Colonic mucosa (tissue), 2 donors: ENCODE results near the gene SMIM28. TPM values are rescaled to one million over a fixed set of nuclear protein-coding genes. Genes with fewer than 3 reads are reported as not detected.

Source experiments
- total RNA-seq, 2 donors: library from RNA; stranded (reverse); fragmentation: NEBNext Ultra II Directional in 1 of 2; extraction: Animal tissue kit (Norgen Biotek cat#: 25700) in 1 of 2; gene quantifications; one replicate each; pipeline ENCODE4 v1.2.1, GENCODE V29; 2021
- donor health status: DM: no; HTN: no; CAD: no.
- donor health status: DM: no; HTN: no; CAD: no.

SMIM28 gene
- total RNA-seq, 2 donors from 2014 or later = 0.29 TPM; not detected in 1

Other genes starting within 250 kb of the SMIM28 start
- 10 to 100 TPM; 22.2 to 23.8 TPM for gene ARFGEF3, start 216.0 kb upstream of the SMIM28 start, total RNA-seq
- not detected for gene PBOV1, start 159.4 kb upstream of the SMIM28 start, total RNA-seq
- gene HEBP2, start 26.3 kb downstream of the SMIM28 start, total RNA-seq = 10 to 100 TPM; 82.3 to 93.6 TPM
- 10 to 100 TPM; 82.8 to 94.8 TPM for gene NHSL1, start 121.6 kb downstream of the SMIM28 start, total RNA-seq